K562 (cell line): ENCODE measurements around the gene ATF6B. TPM values are rescaled to one million over a fixed set of nuclear protein-coding genes. Genes with fewer than 3 reads are reported as not detected.

ENCODE experiments used
- CSDE1 ChIP-seq, 2 experiments: fragments of 450-650 bp; IDR thresholded peaks; 2 replicates each; pipeline ENCODE4 v1.6.1; 2016; ENCODE audit warnings: mild to moderate bottlenecking in 1 of 2
- CTBP1 ChIP-seq: fragments of 450-650 bp; IDR thresholded peaks from 2 replicates; pipeline ENCODE4 v1.6.1; 2016; ENCODE audit warnings: borderline replicate concordance
- DPF2 ChIP-seq: fragments of 450-650 bp; IDR thresholded peaks from 2 replicates; pipeline ENCODE4 v1.6.1; 2016
- EGR1 ChIP-seq: fragments of 450-650 bp; conservative IDR thresholded peaks from 2 replicates; pipeline ENCODE4 v1.6.1; 2017; ENCODE audit warnings: mild to moderate bottlenecking
- ELF4 ChIP-seq: fragments of 450-650 bp; formaldehyde crosslinking; IDR thresholded peaks from 2 replicates; pipeline ENCODE4 v1.4.0; 2022; ENCODE audit warnings: missing genetic modification characterization
- FOXA1 ChIP-seq: fragments of 450-650 bp; IDR thresholded peaks from 2 replicates; pipeline ENCODE4 v1.6.1; 2016; ENCODE audit warnings: mild to moderate bottlenecking, borderline replicate concordance
- KLF1 ChIP-seq: fragments of 450-650 bp; IDR thresholded peaks from 2 replicates; pipeline ENCODE4 v1.6.1; 2016; ENCODE audit warnings: missing genetic modification characterization, missing compliant biosample characterization
- NFATC3 ChIP-seq: fragments of 450-650 bp; IDR thresholded peaks from 2 replicates; pipeline ENCODE4 v1.6.1; 2017; ENCODE audit warnings: mild to moderate bottlenecking
- NFIC ChIP-seq: fragments of 450-650 bp; IDR thresholded peaks from 2 replicates; pipeline ENCODE4 v1.6.1; 2017; ENCODE audit warnings: mild to moderate bottlenecking, inconsistent platforms
- PCBP2 ChIP-seq: fragments of 200-400 bp; formaldehyde crosslinking; IDR thresholded peaks from 2 replicates; pipeline ENCODE4 v1.6.1; 2018; ENCODE audit warnings: low read length, low read depth, mild to moderate bottlenecking, moderate library complexity; ENCODE audit not compliant: poor library complexity, severe bottlenecking
- PHB2 ChIP-seq: fragments of 450-650 bp; IDR thresholded peaks from 2 replicates; pipeline ENCODE4 v1.6.1; 2017; ENCODE audit warnings: low read depth
- PHF8 ChIP-seq: fragments of 200-600 bp; sonication (generic); IDR thresholded peaks from 2 replicates; pipeline ENCODE4 v1.6.1; 2012; ENCODE audit warnings: mixed run types, mild to moderate bottlenecking, inconsistent platforms, low read length, moderate library complexity, borderline replicate concordance
- POLR2AphosphoS5 ChIP-seq: IDR thresholded peaks from 2 replicates; pipeline ENCODE4 v1.6.1; 2011; ENCODE audit warnings: mild to moderate bottlenecking, low read depth, low read length, moderate library complexity; ENCODE audit not compliant: control insufficient read depth, insufficient read depth
- RBBP5 ChIP-seq: fragments of 200-600 bp; sonication (generic); IDR thresholded peaks from 2 replicates; pipeline ENCODE4 v1.6.1; 2012; ENCODE audit warnings: borderline replicate concordance, mild to moderate bottlenecking, low read length, control low read depth, inconsistent platforms; ENCODE audit not compliant: insufficient read depth, poor library complexity, severe bottlenecking
- RBM14 ChIP-seq: fragments of 200-400 bp; formaldehyde crosslinking; IDR thresholded peaks from 2 replicates; pipeline ENCODE4 v1.6.1; 2018; ENCODE audit warnings: low read depth, mild to moderate bottlenecking, low read length, moderate library complexity, borderline replicate concordance; ENCODE audit not compliant: insufficient read depth
- RBM34 ChIP-seq: fragments of 200-400 bp; formaldehyde crosslinking; IDR thresholded peaks from 2 replicates; pipeline ENCODE4 v1.6.1; 2018; ENCODE audit warnings: low read length, borderline replicate concordance; ENCODE audit not compliant: insufficient read depth
- RNF2 ChIP-seq: sonication (generic); IDR thresholded peaks from 2 replicates; pipeline ENCODE4 v1.6.1; 2016
- SMAD3 ChIP-seq: fragments of 450-650 bp; formaldehyde crosslinking; conservative IDR thresholded peaks from 2 replicates; pipeline ENCODE4 v1.4.0; 2020; ENCODE audit warnings: mild to moderate bottlenecking
- SMARCA4 ChIP-seq: fragments of 450-650 bp; IDR thresholded peaks from 2 replicates; pipeline ENCODE4 v1.6.1; 2016
- SRSF7 ChIP-seq: fragments of 200-400 bp; formaldehyde crosslinking; optimal IDR thresholded peaks from 2 replicates; pipeline ENCODE3; 2017; ENCODE audit warnings: mild to moderate bottlenecking, low read depth, low read length
- ZNF408 ChIP-seq: fragments of 250-450 bp; sonication (Bioruptor Pico); IDR thresholded peaks from 2 replicates; pipeline ENCODE4 v1.4.0; 2020; ENCODE audit warnings: low read depth, mild to moderate bottlenecking, moderate library complexity
- ZNF41 ChIP-seq: fragments of 250-450 bp; sonication (Bioruptor Pico); conservative IDR thresholded peaks from 2 replicates; pipeline ENCODE4 v1.4.0; 2020; ENCODE audit warnings: mild to moderate bottlenecking
- polyA plus RNA-seq, 8 experiments: library from polyadenylated mRNA; depleted of rRNA in 4 of 8; stranded (reverse) in 5 of 8; unstranded in 3 of 8; fragments of >200 nt; fragmentation: Nextera tagmentation in 2 of 8; fragmentation: Illumina TruSeq in 1 of 8; extraction: Ambion mirVana in 2 of 8; extraction: Trizol in 1 of 8; gene quantifications; 2 replicates each; pipeline versions ENCODE4 v1.2.1 to v1.2.3, GENCODE V29; 2011 to 2014; ENCODE audit warnings: inconsistent platforms in 1 of 8, missing spikeins in 1 of 8
- total RNA-seq, 7 experiments: library from RNA; depleted of rRNA in 6 of 7; stranded (reverse); fragments of >200 nt in 6 of 7; fragmentation: Illumina TruSeq in 2 of 7; extraction: Trizol in 2 of 7; gene quantifications; 2 replicates each; pipeline versions ENCODE4 v1.2.1 to v1.2.3, GENCODE V29; 2011 to 2021; ENCODE audit warnings: low replicate concordance in 1 of 7
- TF ChIP-seq, protein P1 (sequence below): fragments of 450-650 bp; formaldehyde crosslinking; conservative IDR thresholded peaks from 2 replicates; pipeline ENCODE4 v1.4.0; 2022; ENCODE audit warnings: mild to moderate bottlenecking, missing genetic modification characterization
- TF ChIP-seq, protein P2 (sequence below), 2 experiments: fragments of 150-350 bp in 1 of 2; IDR thresholded peaks; 2 replicates each; pipeline ENCODE4 v1.6.1; 2012 to 2016; ENCODE audit warnings: low read depth in 2 of 2, low read length in 2 of 2, mild to moderate bottlenecking in 1 of 2, moderate library complexity in 1 of 2
- TF ChIP-seq, protein P3 (sequence below): fragments of 200-800 bp; sonication (Bioruptor generic); IDR thresholded peaks from 2 replicates; pipeline ENCODE4 v1.6.1; 2017; ENCODE audit warnings: missing genetic modification characterization, missing compliant biosample characterization

The ATF6B gene
- total and polyA plus RNA-seq, 9 of the 15 experiments (the other 6 are each of a cell fraction or from before 2014, with no cell fraction given): 20.7 to 131 (median 31.7) TPM

DNA sequence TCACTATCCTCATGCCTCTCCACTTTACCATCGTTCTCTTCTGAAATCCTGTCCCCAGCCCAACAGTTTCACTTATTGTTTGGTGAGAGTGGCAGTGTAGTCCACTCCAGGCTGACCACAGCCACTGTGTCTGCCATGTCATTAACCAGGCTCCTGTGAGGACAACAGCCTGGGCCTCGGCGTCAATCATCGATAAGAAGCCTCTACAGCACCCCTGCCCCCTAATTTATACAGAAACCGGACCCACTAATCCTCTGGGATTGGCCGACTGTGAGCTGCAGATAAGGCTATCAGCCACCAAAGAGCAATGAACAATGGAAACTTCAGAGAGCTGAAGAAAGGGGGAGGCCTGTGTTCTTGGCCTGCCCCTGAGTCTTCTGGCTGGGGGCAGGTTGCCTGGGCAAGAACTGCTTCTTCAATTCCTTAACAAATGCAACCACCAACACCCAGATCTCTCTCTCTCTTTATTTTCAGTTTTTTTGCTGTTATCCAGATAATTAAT, 39.8 kb upstream of the ATF6B start (continued):
- TF ChIP-seq RBBP5 (peak; percentile 21), NFATC3 (peak; percentile 95), RNF2 (peak; percentile 89), KLF1 (tag) (no peak), SMARCA4 (peak; percentile 97), RBM14 (no peak), PCBP2 (no peak), FOXA1 (no peak), CTBP1 (no peak; the same call in 1 of the 2 replicates), DPF2 (peak; percentile 98), ZNF41 (CRISPR knock-in tag) (peak; percentile 74), SRSF7 (no peak), RBM34 (no peak), POLR2AphosphoS5 (peak; percentile 93), ELF4 (CRISPR knock-in tag) (peak; percentile 94), NFIC (peak; percentile 87), CSDE1 (IDR thresholded peaks at IDR 0.05) (no peak), SMAD3 (peak; percentile 92), PHF8 (peak; percentile 7; the same call in 1 of the 2 replicates), EGR1 (no peak), PHB2 (peak; percentile 79; the same call in 1 of the 2 replicates), ZNF408 (no peak)
- TF ChIP-seq, protein P1, sequence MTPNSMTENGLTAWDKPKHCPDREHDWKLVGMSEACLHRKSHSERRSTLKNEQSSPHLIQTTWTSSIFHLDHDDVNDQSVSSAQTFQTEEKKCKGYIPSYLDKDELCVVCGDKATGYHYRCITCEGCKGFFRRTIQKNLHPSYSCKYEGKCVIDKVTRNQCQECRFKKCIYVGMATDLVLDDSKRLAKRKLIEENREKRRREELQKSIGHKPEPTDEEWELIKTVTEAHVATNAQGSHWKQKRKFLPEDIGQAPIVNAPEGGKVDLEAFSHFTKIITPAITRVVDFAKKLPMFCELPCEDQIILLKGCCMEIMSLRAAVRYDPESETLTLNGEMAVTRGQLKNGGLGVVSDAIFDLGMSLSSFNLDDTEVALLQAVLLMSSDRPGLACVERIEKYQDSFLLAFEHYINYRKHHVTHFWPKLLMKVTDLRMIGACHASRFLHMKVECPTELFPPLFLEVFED (CRISPR knock-in tag): peak; percentile 74; the same call in 1 of the 2 replicates
- TF ChIP-seq, protein P2, sequence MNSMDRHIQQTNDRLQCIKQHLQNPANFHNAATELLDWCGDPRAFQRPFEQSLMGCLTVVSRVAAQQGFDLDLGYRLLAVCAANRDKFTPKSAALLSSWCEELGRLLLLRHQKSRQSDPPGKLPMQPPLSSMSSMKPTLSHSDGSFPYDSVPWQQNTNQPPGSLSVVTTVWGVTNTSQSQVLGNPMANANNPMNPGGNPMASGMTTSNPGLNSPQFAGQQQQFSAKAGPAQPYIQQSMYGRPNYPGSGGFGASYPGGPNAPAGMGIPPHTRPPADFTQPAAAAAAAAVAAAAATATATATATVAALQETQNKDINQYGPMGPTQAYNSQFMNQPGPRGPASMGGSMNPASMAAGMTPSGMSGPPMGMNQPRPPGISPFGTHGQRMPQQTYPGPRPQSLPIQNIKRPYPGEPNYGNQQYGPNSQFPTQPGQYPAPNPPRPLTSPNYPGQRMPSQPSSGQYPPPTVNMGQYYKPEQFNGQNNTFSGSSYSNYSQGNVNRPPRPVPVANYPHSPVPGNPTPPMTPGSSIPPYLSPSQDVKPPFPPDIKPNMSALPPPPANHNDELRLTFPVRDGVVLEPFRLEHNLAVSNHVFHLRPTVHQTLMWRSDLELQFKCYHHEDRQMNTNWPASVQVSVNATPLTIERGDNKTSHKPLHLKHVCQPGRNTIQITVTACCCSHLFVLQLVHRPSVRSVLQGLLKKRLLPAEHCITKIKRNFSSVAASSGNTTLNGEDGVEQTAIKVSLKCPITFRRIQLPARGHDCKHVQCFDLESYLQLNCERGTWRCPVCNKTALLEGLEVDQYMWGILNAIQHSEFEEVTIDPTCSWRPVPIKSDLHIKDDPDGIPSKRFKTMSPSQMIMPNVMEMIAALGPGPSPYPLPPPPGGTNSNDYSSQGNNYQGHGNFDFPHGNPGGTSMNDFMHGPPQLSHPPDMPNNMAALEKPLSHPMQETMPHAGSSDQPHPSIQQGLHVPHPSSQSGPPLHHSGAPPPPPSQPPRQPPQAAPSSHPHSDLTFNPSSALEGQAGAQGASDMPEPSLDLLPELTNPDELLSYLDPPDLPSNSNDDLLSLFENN (IDR thresholded peaks at IDR 0.05; ENCODE audit: low read depth in 2 of 2, low read length in 2 of 2): peak in 1 of 2 experiments; percentile 93; a peak in 2 of 4 replicates
- TF ChIP-seq, protein P3, sequence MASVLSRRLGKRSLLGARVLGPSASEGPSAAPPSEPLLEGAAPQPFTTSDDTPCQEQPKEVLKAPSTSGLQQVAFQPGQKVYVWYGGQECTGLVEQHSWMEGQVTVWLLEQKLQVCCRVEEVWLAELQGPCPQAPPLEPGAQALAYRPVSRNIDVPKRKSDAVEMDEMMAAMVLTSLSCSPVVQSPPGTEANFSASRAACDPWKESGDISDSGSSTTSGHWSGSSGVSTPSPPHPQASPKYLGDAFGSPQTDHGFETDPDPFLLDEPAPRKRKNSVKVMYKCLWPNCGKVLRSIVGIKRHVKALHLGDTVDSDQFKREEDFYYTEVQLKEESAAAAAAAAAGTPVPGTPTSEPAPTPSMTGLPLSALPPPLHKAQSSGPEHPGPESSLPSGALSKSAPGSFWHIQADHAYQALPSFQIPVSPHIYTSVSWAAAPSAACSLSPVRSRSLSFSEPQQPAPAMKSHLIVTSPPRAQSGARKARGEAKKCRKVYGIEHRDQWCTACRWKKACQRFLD (CRISPR knock-in tag): peak; percentile 89
